Tibial nerve (tissue), 4 donors: ENCODE measurements around the gene AGBL1.

Experiments used
- EP300 ChIP-seq, 2 donors: sonication (generic); formaldehyde crosslinking; IDR thresholded peaks; one replicate each; pipeline ENCODE4 v1.6.1; 2017; ENCODE audit warnings: antibody characterized with exemption in 2 of 2, mild to moderate bottlenecking in 1 of 2
- POLR2A ChIP-seq, 2 donors: fragments of 450-650 bp; IDR thresholded peaks; one replicate each; pipeline ENCODE4 v1.6.1; 2017; ENCODE audit warnings: antibody characterized with exemption in 2 of 2, mild to moderate bottlenecking in 2 of 2, moderate library complexity in 2 of 2
- TF ChIP-seq, protein P1 (sequence below), 5 experiments: fragments of 200-600 bp in 3 of 5; fragments of 450-650 bp in 2 of 5; sonication (generic) in 3 of 5; IDR thresholded peaks; one replicate each; pipeline ENCODE4 v1.5.1; 2016 to 2019; ENCODE audit warnings: antibody characterized with exemption in 5 of 5, mild to moderate bottlenecking in 3 of 5, moderate library complexity in 2 of 5

DNA sequence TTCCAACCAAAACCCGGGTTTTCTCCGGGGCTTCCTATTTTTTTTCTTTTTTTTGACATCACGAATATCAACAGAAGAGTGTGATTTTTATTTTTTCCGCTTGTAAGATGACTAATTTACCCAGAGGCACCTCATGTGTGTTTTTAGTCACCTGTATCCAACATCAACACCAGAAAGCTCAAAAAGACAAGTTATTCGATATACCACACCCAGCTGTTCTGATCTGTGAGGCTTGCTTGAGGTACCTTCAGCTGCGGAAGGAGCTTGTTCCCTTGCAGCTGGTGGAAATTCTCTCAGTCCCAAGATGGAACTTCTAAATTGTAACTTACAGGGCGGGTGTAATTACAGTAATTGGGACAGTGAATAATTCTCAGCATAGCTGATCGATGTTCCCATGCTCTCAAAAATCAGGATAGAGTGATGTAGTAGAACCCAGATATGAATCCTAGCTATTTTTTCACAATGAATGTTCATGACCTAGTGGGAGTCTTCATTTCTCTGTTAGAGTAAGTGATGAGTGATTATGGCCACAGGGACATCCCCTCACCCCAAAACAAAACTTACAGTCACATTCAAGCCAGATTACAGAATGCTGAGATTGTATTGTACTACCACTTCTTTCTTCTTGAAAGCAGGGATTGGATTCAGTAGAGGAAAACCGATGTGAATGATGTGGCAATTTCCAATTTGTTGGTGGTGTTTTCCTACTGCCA, 232.1 kb downstream of the AGBL1 start:
- TF ChIP-seq, protein P1, sequence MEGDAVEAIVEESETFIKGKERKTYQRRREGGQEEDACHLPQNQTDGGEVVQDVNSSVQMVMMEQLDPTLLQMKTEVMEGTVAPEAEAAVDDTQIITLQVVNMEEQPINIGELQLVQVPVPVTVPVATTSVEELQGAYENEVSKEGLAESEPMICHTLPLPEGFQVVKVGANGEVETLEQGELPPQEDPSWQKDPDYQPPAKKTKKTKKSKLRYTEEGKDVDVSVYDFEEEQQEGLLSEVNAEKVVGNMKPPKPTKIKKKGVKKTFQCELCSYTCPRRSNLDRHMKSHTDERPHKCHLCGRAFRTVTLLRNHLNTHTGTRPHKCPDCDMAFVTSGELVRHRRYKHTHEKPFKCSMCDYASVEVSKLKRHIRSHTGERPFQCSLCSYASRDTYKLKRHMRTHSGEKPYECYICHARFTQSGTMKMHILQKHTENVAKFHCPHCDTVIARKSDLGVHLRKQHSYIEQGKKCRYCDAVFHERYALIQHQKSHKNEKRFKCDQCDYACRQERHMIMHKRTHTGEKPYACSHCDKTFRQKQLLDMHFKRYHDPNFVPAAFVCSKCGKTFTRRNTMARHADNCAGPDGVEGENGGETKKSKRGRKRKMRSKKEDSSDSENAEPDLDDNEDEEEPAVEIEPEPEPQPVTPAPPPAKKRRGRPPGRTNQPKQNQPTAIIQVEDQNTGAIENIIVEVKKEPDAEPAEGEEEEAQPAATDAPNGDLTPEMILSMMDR (IDR thresholded peaks at IDR 0.05), result no peak
- no peak for TF ChIP-seq POLR2A (IDR thresholded peaks at IDR 0.05)
- no peak for TF ChIP-seq EP300 (IDR thresholded peaks at IDR 0.05)
